GM19455 (cell line): ENCODE data around the gene CCDC148.

Experiments
- ATAC-seq: cut with Tn5 transposase; IDR thresholded peaks from one replicate; pipeline ENCODE4 v1.9.1; 2021; ENCODE audit not compliant: unreplicated experiment

Gene CCDC148

DNA sequence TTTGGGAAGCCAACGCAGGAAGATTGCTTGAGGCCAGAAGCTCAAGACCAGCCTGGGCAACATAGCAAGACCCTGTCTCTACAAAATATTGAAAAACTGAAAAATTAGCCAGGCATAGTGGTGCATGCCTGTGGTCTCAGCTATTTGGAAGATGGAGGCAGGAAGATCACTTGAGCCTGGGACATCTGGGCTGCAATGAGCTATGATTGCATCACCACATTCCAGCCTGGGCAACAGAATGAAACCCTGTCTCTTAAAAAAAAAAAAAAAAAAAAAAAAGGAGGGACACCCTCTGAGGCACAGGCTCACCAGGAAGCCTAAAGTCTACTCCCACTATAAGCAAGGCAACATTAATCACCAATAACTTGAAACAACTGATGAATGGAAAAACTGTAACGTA is 151.1 kb downstream of the CCDC148 start:
- no peak for ATAC-seq

DNA sequence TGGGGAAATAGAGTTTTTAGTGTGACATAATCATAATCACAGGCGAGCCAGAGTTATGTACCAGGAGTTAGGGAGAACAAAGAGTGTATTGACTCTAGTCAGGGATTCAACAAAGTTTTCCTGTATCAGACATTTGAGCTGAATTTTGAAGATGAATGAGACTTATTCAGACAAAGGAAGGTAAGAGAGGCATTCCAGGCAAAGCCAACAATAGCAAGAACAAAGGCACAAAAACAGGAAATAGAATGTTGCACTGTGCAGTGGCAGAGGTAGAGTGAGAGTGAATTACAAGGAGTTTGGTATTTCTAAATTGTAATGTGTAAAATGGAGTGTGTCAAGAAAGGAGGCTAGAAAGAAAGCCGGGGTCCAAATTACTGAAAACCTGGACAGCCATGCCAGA is 156.2 kb downstream of the CCDC148 start:
- no peak for ATAC-seq

DNA sequence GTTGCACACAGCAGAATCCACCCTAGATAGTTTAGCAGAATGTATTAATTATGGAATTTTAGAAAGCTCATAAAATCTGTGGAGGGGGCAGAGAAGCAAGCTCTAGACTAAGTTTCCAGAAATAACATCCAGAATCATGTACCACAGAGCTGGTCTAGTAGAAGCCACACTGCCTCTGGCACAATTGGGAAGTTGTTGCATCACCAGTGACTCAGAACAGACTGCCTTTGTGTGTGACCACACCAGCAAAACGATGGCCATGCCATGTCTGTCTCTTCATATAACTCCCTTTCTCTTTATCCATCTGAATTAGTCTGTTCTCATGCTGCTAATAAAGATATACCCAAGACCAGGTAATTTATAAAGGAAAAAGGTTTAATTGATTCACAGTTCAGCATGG is 158.9 kb downstream of the CCDC148 start:
- no peak for ATAC-seq

DNA sequence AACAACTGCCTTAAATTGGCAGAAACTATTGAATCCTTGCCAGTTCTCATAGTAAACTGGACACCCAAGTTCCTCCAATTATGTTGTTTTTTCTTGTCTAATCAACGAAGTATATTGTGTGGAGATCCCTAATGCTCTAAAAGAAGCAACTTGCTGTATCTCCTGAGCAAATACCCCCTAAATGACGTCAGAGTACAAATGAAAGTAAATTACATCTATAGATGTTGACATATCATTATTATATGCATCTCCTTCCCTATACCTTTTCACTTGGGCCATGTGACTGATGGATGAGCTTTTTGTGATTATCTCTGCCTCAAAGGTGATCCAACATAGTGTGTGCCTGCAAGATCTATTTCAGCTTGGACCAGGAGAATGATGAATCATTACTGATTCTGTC is 159.4 kb downstream of the CCDC148 start:
- no peak for ATAC-seq

DNA sequence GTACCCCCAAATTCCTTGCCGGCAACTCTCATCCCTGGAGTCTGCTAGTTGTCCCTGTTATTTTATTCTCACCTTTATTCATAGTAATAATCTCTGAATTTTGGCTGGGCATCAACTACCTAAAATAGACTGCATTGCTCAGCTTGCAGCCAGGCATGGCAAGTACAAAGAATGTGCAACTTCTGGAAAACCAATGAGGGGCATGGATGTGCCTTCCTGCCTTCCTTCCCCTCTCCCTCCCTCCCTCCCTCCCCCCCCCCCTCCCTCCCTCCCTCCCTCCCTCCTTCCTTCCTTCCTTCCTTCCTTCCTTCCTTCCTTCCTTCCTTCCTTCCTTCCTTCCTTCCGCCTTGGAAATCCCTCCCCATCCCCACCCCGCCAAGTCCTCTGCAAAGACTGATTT is 162.8 kb downstream of the CCDC148 start:
- no peak for ATAC-seq

DNA sequence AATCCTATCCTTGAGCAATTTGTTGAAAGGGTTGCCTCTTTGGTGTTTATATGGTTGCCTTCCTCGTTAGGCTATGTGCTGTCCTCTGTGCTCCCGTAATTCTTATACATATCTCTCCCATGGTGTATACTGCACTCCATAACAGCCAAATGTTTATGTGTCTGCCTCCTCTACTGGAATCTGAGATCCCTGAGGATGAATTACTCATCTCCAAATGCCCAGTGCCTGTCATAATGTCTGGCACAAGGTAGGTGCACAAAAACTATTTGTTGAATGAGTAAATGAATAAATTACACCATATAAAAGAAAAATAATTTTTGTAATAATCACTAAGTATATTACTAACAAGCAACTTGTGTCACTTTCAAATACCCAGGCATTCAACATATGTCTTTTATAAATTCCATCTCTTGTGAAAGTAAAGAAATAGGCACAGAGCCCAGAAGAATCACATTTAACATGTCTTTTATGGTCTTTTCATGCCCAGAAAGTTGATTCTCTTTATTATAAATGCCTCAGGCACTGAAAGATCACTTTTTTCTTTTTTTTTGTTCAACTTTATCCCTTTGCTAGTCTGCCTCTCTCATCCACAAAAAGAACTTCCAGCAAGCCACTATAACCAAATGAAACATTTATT is 164.9 kb downstream of the CCDC148 start:
- no peak for ATAC-seq

DNA sequence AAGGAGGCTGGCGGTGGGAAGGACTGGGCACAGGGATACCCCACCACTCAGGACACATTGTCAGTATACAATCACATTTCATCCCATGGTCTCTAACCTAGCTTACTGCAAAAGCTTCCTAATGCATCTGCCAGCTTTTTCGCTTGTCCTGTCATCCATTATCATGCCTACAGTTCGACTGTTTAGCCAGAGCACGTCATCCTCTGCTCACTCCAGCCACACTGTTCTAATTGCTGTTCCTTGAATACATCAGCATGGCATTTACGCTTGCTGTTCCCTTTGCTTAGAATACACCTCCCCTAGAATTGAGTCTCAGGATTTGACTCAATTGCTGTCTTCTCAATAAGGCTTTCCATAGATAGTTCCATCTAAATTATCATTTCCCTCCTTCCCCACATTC is 166.3 kb downstream of the CCDC148 start:
- ATAC-seq: no peak

DNA sequence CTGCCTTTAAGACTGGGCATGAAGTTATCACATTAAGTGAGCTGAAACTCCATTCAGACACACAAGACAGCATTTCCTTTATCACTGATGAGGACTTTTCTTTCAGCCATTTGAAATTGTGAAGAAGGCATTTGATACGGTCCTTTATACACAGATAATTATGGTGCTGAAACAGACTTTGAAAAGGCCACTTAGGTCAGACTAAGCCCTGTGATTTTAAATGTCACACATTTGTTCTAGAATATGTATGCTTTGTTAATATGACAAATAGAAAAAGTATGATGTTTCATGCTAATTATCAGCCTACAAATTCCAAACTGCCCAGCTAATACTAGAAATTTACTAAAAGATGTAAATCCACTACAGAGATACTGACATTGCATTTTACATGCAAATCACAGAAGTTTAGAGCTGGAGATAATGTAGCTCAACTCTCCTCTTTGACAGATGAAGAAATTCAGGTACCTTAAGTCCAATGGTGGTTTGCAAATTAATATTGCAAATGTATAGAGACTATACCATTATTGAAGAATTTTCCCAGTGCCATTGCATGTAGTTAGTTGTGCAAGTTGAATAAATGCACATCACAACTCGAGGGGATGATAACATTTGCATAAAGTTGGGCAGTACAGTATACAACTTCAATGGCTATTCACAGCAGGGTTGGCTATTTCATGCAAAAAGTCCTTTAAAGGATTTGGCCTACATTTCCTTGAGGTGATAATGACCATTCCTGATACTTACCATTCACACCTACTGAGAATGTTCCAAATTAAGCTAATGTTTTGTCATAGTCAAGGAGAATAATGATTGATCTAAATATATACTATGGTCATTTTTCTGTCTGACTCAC is 179.7 kb downstream of the CCDC148 start:
- ATAC-seq: no peak

DNA sequence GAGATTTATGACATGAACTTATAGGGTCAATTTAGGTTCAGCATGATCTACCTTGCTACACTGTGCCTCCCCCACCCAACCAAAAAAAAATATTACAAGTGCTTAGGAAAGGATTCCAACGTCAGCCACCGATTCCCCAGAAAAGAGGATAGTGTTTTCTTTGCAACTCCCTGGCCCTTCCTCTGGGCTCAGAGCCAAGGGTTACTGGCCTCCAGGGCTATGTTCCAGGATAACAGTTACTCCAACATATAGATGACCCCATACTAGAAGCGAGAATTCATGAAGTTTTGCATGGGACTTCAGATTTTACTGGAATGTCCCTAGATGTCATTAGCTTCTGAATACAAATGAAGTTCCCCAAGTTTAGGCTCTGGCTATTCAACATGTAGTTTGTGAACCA is 182.8 kb downstream of the CCDC148 start:
- no peak for ATAC-seq

DNA sequence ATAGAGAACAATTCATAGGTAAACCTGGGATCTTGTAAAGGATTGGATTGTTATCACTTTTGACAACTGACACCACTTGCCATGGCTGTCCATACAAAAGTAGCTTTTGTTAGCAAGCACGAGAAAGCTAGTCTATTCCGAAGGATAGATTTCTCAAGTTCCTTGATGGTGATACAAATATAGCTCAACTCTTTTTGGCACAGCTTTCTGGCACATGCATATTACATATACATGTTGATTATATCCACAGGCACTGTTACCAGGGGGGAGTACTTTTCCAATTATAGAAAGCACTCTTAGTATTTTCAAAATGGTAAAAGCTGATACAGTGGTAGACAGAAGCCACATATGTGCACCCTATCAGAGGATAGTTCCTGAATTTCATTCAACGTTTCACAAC is 186.0 kb downstream of the CCDC148 start:
- ATAC-seq: no peak

DNA sequence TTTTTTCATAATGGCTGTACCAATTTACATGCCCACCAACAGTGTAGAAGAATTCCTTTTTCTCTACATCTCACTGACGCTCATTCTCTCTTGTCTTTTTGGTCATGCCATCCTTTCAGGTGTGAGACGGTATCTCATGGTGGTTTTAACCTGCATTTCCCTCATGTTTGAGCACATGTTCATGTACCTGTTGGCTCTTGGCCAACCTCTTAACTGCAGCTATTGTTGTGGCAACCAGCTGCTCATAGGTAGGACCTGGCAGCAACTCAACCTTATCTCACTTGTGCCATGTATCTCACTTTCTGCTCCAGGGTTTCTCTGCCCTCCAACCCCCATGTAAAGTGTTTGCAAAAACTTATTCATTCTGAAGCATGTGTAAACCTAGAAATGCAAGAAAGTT is 187.4 kb downstream of the CCDC148 start:
- no peak for ATAC-seq

DNA sequence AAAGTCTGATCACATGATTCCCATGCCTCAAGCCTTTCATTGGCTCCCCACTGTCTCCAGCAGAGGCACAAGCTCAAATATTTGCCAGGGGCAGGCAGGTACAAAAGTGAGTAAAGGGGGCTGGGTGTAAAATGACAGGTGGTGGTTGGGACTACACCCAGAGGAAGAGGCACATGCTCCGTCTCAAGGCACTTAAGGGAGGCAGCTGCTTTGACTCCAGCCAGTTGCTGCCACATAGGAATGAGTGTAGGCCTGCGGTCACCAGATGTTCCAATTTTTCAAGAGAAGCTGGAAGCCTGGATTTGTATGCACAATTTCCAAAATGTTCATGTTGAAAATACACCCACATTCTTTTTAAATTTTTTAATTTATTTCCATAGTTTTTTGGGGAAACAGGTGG is 190.4 kb downstream of the CCDC148 start:
- ATAC-seq: no peak

DNA sequence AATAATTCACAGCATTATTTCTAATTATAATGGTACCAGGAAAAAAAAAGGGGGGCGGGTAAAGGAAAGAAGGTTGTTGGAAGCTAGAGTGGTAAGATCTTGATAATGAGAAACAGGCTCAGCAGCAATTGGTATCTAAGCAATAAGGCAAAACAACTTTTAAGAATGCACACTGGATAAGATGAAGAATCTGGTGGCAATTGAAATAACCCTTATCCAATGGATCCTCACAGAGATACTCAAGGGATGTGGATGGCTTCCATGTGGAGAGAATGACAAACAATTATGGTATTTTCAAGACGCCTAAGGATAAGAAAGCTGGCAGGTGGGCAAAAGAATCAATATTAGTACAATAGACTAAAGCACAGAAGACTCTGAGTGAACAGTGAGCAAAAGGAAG is 201.3 kb downstream of the CCDC148 start:
- no peak for ATAC-seq

DNA sequence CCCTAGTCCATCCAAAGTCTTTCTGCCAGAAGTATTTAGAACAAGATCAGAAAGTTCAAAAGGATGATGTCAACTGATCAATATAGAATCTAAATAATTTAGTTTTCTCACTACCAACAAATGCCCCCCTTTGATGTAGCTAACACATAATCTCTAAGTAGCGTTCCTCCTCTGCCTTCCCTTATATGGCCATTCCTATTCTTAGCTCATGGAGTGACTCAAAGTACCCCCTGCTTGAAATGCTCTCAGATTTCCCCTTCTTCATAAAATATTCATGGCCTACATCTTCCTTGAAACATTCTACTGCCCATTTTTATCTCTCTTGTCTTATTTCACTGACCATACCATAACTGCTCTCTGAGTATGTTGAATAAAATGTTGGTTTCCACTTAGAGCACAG is 203.4 kb downstream of the CCDC148 start:
- ATAC-seq: no peak

DNA sequence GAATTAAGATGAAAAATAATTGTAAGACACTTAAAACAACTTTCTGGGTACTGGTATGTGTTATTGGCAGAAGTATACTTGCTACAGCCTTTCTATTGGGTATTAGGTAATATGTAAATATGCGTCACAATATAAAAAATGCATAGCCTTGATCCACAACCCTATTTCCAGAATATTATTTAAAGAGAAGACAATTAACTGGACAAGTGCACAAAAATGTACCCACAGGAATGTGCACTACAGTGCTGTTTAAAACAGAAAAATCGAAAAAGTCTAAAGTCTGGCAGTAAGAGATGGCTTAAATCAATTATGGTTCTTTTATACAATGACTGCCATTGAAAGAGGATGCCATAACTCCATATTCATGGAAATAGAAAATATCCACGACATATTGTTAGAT is 205.2 kb downstream of the CCDC148 start:
- ATAC-seq: no peak

DNA sequence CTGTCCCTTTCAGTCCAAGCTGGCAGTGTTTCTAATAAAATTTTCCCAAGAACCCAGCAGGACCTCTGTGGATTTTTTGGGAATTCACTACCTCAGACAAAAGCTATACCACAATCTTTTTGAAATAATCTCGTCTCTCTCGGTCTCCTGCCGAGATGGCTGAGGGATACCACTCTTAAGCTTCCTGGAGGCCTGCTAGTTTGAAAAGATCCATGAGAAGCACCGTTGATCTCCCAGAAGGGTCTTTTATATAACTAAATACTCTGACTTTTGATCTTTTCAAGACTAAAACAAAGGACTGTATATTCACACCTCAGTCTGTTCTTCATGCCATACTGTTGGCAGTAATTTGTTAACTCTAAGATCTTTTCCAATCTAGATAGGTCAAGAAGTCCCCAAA is 213.2 kb downstream of the CCDC148 start:
- ATAC-seq: no peak

DNA sequence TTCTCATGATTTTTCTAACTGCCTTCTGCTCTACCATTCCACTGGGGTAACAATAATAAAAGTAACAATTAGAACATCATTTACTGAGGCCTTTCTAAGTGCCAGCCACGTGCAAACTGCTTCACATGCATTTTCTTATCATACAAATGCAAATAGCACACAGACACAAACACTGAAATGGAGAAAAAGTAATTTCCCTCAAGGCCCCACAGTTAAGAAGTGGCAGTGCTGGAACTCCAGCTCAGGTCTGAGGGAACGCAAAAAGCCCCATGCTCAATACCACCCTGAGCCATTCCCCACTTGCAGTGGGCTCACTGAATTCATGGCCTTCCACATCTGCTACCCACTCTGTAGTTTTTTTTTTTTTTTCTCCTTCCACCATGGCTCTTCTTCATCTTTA is 214.3 kb downstream of the CCDC148 start:
- ATAC-seq: no peak

DNA sequence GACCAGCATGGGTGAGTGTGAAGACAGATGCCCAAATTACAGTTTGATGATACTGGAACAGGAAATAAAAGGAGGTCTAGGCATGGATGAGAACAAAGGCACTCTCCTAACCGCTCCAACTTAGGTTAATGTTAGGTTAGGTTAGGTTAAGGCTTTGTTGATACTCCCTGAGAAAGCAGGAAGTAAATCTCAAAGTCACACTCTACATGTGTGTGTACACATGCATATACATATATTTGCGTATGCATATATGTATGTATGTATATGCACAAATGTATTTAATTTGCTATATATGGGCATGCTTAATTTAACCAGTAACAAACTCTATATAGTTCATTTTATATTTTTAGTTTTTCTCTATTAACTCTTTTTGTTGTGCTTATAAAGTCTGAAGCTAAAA is 215.6 kb downstream of the CCDC148 start:
- no peak for ATAC-seq

DNA sequence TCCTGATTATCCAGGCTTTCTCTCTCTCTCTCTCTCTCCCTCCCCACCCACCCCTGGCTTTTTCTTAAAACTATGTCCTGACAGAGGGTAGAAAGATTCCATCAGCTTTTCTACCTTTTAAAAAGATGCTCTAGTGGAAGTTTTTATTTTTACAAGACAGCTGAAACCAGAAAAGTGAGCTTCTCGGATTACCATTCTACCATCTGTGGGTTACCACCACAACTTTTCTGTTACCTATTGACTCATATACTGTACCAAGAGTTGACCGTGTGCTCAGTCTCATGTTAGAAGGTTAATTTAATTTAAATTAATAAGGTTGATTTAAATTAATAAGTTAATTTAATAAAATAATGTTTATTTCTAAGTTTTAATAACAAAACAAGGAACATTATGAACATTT is 217.3 kb downstream of the CCDC148 start:
- no peak for ATAC-seq

DNA sequence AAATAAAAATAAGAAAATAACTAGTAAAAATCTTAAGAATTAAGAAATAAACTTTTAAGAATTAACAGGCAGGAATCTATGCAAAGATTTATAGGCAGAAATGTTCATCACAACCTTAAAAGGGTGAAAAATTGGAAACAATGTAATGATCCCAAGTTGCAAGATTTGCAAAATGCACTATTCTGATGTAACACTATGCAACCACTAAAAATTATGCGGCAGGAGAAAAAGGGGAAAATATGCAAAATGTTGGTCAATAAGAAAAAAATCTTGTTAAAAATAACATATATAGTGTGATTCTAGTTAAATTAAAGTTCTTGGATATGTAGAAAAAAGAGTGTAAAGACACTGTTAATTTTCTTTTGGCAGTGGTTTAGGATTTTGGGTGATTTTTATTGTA is 222.1 kb downstream of the CCDC148 start:
- ATAC-seq: no peak

DNA sequence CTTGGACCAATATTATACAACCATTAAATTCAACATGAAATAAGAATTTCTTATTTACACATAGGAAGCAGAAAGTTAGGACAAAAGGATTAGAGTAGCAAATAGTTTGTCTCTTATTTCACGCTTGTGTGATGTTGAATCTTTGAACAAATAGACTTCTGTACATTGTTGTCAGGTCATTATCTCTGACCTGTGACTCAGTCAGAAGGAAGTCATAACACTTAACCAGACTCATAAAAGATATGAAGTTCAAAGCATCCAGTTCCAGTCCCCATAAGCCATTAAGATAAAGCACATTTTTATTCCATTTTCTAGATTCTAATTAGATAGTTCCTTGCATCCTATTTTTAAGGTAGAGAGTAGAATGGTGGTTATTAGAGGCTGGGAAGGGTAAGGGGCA is 224.1 kb downstream of the CCDC148 start:
- ATAC-seq: no peak

DNA sequence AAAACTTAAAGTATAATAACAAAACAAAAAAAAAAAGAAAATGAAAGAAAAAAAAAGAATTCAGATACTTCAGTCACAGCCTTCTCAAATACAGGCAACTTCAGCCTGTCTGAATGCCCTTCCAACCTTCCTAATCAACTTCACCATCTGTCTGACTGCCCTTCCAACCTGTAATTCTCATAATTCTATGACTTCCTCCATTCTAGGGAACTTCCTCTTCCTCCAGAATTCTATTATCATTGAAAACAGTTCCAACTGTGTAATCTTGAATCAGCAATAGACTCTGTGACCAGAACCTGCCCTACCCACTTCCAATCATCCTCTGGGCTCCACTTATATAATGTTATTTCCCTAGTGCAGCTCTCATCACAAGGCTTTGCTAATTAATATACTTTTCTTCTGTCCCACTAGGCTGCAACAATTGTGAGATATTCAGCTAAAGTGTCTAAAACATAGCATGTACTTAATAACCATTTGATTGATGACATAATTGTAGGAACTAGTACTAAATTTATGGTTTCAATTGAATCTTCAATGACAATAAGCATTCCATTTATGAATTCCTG is 227.5 kb downstream of the CCDC148 start:
- ATAC-seq: no peak
